NCI-H2196 (cell line): ENCODE results near the gene MRPS2.
"Not testable (repeated sequence)": the region's sequence is repeated elsewhere in the genome, so short reads cannot be mapped to it uniquely, and the experiment has no call there.

Experiments used
- DNase-seq: peaks from one replicate; lab custom pipeline; 2025; ENCODE audit not compliant: unreplicated experiment; lab: John Stamatoyannopoulos, UW

MRPS2 gene

DNA sequence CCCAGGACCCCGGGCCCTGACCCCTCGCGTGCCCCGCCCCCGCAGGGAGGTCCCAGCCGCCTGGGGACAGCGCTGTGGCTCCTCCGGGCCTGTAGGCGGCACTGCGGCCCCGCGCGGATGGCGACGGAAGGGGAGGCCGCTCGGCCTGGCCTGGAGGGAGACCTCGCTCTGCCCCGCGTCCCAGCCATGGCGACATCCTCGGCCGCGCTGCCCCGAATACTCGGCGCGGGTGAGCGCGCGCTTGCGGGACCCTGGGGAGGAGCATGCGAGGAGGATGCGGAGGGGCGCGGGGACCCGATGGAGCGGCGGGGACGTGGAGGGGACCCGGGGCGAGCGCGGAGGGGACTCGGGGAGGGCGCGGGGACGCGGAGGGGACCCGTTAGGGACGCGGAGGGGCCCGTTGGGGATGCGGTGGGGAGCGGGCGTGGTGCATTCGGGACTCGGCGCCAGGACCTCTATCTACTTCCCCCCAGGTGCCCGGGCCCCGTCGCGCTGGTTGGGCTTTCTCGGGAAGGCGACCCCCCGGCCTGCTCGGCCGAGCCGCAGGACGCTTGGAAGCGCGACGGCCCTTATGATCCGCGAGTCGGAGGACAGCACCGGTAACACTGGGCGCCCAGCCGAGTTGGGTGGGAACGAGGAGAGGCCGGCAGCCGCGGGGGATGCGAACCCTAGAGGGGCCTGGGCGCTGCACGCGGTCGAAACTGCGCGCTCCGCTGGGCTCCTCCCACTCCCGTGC, at the start of gene MRPS2:
MRPS2 (plus strand) TSS at position 158 of the 736 bp plus-strand sequence; CDS start at position 187, 29 bp downstream.
- DNase-seq, result peak; percentile 89

- no peak for DNase-seq
Observed at GRCh38 chr9:135450956-135451355, 49.5 kb upstream of the MRPS2 start.

DNA sequence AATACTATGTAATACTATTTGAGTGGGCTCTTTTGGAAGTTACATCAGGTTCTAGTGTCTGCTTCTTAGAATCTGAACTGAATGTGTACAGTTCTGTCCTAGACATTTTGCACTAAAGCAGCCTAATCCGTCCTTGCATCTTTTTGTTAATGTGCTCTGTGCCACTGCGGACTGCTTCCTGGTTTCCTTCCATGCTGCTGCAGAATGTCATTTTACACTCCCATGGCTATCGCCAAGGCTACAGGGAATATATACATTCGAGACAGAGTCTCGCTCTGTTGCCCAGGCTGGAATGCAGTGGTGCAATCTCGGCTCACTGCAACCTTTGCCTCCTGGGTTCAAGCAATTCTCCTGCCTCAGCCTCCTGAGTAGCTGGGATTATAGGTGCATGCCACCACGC, 48.6 kb upstream of the MRPS2 start:
- not testable (repeated sequence) for DNase-seq

GRCh38 chr9:135454737-135455136, 45.7 kb upstream of the MRPS2 start:
- no peak for DNase-seq

GRCh38 chr9:135455401-135456030, 45.0 kb upstream of the MRPS2 start:
- DNase-seq, result no peak

- peak; percentile 40 for DNase-seq
Observed at GRCh38 chr9:135456436-135457104, 43.9 kb upstream of the MRPS2 start.

- DNase-seq, result not testable (repeated sequence)
Observed at GRCh38 chr9:135458478-135458877, 42.0 kb upstream of the MRPS2 start.

DNA sequence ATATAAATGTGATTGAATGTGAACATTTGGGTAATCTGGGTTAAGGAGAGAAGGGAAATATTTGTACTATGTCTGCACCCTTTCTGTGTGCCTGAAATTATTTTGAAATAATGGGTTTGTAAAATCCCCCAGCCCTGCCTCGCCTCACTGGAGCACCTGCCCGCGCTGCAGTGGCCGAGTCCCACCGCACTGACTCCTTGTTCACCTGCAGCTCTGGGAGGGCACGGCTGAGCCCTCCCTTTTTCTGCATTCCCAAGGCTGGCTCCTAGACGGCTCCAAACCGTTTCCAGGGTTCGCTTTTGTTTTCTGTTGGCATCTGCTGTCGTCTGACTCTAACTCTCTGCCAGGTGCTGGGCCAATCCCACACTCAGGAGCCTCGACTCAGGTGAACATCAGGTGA, 38.5 kb upstream of the MRPS2 start:
- no peak for DNase-seq

DNA sequence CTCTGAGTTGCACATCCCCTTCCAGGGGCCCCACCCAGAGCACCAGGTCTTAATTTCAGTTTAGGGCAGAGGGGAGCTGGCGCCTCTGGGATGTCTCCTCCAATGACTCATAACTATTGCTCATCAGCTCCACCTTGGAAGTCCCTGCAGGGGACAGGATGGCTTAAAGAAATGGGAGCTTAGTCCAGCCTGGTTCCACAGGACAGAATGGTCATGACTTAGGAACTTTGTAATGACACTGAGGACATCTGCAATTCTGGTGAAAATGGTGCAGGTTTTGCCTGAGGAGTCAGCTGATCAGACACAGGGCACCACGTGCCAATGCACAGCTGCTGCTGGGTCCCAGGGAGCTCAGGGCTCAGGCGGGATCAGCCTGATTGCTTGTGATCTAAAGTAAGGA, 37.3 kb upstream of the MRPS2 start:
- no peak for DNase-seq

- DNase-seq, result no peak
Observed at GRCh38 chr9:135464181-135464580, 36.3 kb upstream of the MRPS2 start.

GRCh38 chr9:135468854-135469521, 31.5 kb upstream of the MRPS2 start:
- no peak for DNase-seq

- DNase-seq, result peak; percentile 67
Observed at GRCh38 chr9:135471791-135472640, 28.5 kb upstream of the MRPS2 start.

- DNase-seq, result no peak
Observed at GRCh38 chr9:135473972-135474543, 26.4 kb upstream of the MRPS2 start.

GRCh38 chr9:135474915-135475314, 25.6 kb upstream of the MRPS2 start:
- DNase-seq, result peak; percentile 30

GRCh38 chr9:135476561-135477355, 23.7 kb upstream of the MRPS2 start:
- DNase-seq, result no peak

GRCh38 chr9:135478191-135478590, 22.3 kb upstream of the MRPS2 start:
- DNase-seq, result no peak

DNA sequence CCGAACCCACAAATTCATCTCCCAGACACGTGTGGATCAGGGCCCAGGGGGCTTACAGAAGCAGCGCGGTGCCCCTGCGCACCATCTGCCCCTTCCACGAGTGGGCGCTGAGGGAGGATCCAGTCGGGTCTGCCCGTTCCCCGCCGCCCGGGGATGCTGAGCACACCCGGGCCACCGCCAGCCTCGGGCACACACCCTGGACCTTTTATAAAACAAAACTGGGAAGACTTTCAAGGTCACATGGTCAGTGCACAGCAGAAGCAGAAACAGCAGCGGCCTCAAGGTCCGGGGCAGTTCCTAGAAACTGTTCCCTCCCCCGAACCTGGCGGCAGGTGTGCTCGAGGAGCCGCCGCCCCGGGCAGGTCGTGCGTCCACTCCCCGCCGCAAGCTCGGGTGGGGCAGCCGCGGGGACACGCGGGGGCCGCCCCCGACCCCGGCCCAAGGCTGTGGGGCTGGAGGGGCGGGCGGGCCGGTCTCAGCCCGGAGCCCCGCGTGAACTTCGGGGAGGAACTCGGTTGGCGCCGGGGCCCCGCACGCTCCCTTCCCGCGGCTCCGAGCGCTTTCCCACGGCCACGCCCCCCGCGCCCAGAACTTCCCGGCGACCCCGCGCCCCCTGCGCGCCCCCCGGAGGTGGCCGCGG, 21.5 kb upstream of the MRPS2 start:
- peak; percentile 45 for DNase-seq

DNA sequence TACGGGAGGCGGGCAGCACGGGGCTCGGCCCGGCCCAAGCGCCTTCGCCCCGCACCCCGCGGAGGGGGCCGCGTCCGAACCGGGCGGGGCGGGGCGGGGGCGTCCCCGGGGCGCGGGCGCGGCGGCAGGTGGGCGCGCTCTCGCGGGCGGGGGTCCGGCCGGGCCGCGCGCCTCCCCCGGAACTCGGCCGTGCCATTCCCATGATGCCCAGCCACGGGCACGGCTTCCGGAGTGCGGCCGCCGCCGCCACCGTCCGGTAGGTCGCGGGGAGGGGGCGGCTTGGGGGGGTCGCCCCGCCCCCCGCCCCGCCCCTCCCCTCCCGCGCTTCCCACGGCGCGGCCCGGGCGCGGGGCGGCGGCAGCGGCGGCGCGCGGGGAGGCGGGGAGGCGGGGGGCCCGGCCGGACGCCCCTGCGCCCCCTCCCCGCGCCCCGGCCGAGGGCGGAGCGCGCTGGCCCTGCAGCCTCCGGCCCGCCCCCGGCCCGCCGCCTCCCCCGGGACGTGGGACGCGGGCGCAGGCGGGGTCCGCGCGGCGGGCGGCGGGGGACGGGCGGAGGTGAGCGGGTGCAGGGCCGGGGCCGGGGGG, 20.9 kb upstream of the MRPS2 start, which contains the start of gene PPP1R26:
PPP1R26 (plus strand) TSS at position 314 of the 584 bp plus-strand sequence. CDS start 4,729 bp downstream, outside the sequence.
- DNase-seq, result peak; percentile 48
